Fibroblast of skin of right biceps (primary cell): Measurements from ENCODE around the gene GBF1.

Experiments
- DNase-seq: peaks from one replicate; pipeline ENCODE4 v3.0.0-alpha.2; 2013

GBF1 gene

DNA sequence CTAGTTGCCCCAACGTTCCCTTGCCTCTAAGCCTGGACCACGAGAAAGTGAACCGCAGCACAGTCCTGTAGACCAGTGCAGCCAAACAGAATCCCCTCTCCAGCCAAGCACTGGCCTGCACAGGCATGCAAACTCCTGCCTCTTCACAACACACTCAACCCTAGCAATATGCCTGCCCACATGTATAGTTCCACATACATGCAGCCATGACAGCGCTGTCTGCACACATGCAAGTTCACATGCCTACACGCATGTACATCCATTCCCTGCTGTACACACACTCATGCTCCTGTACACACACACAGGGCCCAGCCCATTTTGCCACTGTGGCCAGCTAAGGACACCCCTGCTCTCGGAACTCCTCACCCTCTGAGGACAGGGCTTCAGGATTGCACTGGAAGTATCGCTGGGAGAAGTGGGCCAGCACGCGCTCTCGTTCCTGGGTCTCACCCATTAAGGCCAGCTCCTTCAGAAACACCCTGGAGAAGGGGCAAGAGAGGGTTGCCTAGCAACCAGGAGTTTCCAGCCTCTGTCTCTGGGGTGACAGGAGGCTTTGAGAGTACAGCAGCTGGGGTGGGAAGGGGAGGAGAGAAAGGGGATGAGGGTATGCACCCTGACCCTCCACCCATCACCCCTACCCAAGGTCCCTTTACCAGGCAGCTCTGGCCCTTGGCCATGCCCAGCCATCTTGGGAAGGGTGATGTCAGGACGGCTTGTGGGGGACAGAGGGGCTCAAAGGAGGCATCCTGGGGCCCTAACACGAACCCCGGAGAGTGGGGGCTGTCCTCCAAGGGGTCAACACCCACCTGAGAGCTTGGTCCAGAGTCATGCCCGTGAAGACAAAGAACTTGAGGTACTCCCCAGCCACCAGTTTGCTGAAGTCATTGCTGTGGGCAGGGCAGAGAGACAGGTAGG, 166.3 kb downstream of the GBF1 start:
- DNase-seq = no peak

DNA sequence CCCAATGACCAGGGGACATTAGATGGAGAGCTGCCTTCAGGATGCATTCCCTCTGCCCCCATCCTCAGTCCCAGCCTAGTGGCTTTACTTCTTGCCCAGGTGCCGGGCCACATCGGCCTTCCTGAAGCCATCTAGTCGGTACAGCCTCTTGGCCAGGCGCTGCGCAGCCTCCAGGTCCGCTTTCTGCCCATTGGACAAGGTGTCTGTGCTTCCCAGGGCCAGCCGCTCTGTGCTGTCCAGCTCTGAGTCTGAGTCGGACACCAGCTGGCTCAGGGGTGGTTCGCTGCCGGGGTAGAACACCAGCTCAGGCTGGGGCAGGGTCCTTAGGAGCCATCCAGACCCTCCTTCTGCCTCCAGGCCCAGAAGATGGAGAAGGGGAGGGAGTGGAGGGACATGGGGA, 167.0 kb downstream of the GBF1 start:
- DNase-seq = no peak

DNA sequence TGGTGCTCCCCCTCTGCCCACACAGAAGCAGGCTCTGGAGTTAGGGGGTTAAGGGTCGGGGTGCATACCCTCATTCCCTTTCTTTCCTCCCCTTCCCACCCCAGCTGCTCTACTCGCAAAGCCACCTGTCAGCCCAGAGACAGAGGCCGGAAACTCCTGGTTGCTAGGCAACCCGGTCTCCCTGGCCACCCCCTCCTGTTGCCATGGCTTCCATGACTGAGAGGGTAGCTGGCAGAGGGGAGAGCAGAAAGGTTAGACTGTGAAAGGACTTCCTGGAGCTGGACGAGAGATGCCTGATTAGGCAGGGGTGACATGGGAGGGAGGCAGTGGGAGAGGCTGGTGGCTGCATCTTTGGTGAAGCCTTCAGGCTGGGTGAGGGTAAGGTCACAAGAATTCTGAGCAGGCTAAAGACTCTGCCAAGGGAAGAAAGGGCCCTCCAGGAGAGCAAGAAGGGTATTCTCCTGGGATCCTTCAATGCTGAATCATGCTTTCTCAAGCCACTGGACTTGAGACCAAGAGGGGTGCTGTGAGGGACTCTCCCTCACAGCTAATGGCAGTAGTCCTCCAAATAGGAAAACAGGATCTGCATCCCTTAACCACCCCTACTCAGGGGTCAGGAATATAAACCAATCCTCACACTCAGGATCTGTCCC, 167.8 kb downstream of the GBF1 start:
- DNase-seq = no peak

DNA sequence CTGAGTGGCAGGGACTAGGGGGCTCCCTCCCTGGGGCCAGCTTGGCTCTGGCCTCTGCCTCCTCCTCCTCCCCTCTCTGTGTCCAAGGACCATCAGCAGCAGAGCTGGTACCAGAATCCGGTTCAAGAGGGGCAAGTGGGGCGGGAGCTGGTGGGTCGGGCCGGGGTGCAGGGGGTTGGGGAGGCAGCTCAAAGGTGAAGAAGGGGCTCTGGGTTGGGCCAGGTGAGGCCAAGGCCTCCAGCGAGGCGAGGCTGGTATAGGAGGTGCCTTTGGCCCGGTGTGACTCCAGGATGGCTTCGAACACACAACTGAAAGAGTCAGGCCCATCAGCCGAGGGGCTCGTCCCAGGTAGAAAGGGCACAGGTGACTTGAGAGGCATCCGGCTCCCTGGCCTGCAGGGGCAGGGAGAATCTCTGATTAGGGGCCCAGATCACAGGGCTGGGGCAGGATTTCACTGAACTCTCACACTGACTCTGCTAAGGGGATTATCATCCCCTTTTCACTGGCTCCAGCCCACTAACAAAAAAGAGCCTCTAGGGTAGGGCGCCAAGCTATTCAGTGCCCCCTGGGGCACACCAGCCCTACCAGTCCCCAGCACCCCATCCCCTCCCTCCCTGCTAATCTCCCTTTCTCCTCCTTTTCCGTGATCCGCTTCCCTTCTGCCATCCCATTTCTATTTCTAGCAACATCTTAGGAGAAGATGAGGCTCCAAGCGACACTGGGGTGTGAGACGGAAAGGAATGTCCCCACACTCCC, 168.7 kb downstream of the GBF1 start:
- DNase-seq = no peak

DNA sequence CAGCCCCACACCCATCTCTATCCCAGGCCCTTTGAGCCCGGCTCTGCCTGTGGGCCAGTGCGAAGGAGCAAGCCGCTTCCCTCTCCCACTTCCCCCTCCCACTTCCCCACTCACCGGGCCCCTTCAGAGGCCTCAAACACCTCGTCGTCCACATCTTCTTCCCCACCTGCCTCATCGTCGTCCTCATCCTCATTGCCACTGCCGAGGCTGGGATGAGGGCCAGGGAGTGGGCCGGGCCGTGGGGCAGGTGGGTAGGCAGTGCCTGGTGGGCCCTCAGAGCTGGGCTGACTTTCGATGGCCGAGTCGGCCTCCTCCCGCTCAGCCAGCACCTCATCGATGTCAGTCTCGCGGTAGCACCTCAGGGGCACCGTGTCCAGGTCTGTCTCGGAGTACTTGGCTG, 169.4 kb downstream of the GBF1 start:
- DNase-seq = no peak

DNA sequence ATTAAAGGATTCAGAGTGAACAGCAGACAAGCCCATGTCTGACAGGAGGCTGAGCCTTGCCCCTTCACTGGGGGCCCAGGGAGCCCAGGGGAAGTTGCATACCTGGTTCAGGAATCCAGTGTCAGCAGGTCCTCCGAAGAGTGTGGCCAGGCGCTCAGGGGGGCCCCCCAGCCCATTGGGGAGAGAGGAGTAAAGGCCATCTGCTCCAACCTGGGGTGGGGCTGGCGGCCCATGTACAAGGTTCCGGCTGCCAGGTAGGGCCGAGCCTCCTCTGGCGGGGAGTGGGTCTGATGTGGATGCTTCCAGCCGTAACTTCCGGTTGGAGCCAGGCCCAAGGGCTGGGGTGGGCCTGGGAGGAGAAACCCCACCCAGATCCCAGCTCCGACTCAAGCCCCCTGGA, 171.0 kb downstream of the GBF1 start:
- DNase-seq = no peak

DNA sequence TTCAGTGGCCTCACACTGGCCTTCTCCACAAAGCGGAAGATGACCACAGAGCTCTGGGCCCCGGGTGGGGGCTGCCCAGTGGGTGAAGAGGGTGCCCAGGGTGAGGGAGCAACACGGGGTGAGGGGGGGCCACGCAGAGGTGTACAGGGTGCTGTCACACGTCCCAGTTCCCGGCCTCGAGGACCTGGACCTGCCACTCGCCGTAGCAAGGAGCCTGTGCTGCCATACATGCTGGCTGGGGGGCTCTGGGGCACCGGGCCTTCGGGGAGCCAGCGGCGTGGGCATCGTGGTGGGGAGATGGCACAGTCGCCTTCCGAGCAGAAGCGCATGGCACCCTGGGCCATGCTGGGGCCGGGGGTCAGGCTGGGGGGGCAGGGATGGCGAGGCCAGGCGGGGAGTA, 171.4 kb downstream of the GBF1 start:
- no peak for DNase-seq

DNA sequence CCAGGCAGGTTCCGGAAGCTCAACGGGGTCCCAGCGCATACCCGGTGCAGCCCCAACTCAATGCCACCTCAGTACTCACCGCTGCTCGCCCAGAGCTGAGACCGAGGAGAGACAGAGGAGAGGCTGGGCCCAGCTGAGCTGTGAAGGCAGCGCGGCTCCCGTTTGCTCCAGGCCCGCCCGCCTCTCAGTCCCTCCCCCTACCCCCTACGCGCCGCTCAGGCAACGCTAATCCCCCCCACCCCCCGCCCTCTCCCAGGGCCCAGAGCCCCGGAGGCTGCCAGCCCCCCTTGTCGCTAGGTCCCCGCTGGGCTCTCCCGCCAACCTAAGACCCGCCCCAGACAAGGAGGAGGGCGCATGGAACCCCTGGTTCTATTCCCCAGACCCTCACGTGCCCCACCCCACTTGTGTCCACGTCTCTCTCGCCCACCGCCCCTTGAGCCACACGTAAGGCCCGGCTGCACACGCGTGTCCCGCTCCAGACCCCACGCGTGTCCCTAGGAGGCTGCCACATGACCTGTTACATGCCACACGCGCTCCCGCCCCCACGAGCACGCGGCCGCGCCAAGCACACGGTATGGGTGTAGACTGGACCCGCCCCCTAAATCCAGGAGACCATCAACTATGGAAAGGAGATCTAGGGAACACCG, 173.4 kb downstream of the GBF1 start, which contains the start of gene PSD:
Gene PSD, minus strand, starts transcription at position 164 of the 647 bp plus-strand sequence. CDS start 1,747 bp downstream, outside the sequence.
- no peak for DNase-seq

DNA sequence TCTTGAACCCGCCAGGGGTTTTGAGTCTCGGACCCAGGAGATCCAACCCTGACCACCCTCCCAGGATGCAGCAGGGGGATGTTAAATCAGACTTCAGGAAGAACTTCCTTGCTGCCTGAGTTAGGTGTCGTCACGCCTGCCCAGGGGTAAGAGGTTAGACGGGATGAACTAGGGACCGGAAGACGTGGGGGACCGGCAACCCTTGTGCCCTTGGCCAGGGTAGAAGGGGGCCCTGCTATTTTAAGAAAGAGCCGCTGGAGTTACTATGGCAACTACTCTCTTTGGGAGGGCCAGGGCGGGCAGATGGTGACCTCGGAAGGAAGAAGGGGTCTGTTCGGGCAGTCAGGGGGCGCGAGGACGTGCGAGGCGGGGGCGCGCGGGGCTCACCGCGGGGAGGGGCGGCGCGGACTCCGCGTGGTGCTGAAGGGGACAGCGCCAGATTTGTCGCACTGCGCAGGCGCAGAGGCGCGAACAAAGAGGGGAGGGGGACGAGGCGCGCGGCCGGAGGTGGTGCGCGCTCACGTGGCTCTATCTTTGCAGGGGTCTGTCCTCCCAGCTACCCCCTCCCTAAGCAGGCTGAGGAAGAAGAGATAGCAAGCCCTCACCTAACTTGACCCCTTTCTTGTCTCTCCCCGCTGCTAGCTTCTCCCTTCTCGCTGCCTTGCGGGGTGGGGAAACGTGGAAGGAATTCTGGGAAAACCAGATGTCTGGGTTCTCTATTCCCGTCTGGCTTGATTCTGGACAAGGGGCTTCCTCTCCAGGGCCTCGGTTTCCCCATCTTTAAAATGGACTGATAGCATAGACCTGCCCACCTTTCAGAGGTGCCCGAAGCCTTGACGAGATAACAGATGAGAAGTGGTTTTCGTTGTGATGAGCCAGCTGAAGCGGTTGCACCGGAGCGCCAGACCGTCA, 174.2 kb downstream of the GBF1 start:
- DNase-seq = peak; percentile 30

DNA sequence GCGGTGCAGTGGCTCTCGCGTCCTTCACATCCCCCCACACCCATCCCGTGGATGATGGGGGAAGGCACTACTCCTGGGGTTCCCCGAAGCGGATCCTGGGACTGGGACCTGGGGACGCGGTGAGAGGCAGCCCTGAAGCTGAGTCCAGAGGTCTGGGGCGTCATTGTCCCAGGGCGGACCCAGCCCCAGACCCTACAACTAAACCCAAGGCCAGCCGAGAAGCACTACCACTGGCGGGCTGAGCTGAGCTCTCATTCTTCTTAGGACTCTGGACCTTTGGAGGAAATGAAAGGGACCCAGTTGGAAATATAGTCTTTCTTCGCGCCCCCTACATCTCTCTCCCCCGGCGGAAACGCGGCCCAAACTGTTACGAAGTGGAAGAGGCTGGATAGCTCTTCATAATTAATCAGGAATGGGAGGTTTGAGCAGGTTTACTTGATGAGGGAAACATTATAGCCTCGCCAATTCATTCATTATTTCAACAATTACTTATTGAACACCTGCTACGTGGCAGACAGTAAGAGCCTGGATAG, 174.9 kb downstream of the GBF1 start:
- DNase-seq = no peak

DNA sequence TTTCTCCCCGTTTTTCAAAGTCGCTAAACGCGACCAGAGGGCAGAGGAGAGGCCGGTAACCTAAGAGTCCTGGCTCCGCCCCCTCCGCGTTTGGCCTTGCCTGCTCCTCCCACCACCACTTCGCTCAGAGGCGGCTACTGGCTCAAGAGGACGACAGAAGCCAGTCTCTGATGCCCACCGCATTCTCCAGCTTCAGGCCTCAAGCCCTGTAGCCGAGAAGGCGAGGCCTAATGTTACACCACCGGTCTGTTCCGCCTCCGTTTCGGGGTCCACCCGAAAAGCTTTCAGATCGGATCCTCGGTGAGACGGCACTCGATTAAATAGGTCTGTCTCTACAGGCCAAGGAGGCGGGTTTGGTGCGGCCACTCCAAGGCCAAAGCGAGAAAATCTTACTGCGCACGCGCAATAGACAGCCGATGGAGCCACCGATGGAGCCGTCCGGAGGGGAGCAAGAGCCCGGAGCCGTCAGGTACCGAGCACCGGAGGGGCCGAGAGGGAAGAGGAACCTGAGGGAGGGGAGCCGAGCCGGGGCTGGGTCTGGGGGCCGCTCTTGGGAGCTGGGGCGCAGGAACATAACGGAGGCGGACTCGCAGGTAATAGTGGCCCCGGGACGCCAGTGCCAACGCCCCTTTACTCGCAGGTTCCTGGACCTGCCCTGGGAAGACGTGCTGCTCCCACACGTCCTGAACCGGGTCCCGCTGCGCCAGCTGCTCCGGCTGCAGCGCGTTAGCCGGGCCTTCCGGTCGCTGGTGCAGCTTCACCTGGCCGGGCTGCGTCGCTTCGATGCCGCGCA, 175.6 kb downstream of the GBF1 start, which contains the start of gene FBXL15:
Gene FBXL15, plus strand, starts transcription at position 123 of the 793 bp plus-strand sequence. Its CDS starts 294 bp downstream, at position 417.
- peak; percentile 96 for DNase-seq

DNA sequence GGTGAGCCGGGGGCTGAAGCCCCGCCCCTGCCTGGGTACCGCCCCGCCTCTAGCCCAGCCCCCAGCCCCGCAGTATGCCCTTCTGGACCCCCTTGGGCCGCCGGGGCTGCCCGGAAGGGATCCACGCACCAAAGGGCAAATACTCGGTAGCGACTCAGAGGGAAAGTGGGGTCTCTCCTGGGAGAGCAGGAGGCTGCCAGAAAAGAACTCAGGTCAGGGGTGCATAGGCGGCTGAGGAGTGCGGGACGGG, 176.1 kb downstream of the GBF1 start:
- DNase-seq = no peak

DNA sequence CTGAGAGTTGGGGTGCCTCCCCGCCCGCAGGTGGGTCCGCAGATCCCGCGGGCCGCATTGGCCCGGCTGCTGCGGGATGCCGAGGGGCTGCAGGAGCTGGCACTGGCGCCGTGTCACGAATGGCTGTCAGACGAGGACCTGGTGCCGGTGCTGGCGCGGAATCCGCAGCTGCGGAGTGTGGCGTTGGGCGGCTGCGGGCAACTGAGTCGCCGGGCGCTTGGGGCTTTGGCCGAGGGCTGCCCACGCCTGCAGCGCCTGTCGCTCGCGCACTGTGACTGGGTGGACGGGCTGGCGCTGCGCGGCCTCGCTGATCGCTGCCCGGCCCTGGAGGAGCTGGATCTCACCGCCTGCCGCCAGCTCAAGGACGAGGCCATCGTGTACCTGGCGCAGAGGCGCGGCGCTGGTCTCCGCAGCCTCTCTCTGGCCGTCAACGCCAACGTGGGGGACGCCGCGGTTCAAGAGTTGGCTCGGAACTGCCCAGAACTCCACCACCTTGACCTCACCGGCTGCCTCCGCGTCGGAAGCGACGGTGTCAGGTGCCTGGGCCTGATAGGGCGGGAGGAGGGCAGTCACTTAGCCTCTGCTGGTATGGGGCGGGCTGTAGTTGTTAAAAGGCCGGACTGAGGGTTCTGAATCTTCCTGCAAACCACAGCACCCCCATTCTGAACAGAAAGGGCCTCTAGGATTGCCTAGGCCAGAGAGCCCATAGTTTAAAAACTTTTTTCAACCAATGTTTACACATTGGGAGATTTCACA, 176.6 kb downstream of the GBF1 start:
- no peak for DNase-seq

DNA sequence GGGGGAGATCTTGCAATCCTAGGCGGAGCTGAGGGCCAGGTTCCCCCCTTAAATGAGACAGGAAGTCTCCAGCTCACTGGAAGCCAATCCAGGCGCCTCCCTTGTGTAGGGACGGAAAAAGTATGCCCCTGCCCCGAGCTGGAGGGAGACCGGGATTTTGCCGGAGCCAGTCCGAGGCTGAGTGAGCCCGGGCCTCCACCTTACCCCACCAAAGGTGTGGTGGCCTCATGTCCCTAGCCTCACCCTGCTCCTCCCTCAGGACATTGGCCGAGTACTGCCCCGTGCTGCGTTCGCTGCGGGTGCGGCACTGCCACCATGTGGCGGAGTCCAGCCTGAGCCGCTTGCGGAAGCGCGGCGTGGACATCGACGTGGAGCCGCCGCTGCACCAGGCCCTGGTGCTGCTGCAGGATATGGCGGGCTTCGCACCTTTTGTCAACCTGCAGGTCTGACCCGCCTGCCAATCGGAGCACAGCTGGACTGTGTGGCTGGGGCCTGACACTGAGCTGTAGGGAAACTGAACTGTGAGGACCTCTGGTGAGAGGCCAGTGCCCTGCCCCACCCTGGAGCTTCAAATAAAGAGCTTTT, 177.3 kb downstream of the GBF1 start:
- DNase-seq = peak; percentile 57

DNA sequence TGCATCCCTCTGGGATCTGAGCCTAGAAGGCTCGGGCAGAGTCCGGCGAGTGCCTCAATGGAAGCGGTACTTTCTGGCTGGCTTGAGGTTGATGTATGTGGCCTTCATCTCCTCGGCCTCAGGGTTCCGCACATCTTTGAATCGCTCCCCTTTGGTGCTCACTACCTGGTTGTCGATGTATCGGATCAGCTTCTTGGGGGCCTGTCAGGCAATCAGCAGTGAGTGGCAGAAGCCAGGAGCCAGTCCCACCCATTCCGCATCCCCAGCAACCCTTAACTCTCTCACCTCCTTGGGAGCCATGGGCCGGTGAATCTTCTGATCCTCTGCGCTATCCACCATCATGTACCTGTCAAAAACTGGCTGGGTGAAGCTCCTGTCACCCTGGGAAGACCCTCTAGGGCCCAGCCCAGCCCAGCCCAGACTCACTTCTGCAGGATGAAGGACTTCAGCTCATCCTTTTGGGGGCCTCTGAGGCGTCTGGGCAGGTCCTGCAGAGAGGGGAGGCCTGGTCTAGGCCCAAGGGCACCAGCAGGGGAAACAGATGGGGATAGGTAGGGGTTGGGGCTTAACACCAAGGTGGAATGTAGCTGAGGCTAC, 178.1 kb downstream of the GBF1 start:
- no peak for DNase-seq

DNA sequence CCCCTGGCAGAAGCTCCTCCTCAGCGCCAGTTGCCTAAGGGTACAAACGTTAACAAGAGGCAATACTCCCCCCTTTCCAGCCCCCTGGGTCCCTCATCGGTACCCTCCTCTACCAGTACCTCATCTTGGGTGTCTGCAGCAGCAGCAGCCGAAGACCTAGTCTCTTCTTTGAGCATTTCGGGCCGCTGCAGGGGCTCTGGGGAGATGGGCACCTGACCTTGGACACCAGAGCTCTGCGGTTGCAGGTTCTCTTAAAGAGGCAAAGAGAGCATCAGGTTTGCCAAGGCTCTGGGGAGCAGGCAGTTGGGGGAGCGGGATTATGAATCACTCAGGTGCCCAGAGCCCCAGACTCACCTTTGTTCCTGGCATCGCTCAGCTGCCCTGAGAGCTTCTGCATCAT, 178.8 kb downstream of the GBF1 start:
- no peak for DNase-seq

DNA sequence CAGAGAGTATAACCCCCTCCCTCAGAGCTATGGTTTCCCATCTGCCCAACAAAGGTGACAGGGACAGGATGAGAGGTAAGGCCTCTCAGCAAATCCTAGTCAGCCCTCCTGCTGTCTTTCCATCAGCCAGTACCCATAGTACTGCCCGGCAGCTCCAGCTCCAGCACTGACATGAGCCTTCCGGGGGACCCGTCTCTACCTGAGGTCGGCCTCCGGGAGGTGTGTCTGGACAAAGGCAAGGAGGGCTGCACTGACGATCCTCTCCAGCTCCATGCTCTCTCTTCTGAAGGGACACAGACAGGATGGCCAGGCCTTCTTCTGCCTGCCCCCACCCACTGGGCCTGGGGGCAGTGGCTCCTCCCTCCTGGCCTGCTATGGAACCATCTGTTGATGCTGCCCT, 179.6 kb downstream of the GBF1 start:
- no peak for DNase-seq

DNA sequence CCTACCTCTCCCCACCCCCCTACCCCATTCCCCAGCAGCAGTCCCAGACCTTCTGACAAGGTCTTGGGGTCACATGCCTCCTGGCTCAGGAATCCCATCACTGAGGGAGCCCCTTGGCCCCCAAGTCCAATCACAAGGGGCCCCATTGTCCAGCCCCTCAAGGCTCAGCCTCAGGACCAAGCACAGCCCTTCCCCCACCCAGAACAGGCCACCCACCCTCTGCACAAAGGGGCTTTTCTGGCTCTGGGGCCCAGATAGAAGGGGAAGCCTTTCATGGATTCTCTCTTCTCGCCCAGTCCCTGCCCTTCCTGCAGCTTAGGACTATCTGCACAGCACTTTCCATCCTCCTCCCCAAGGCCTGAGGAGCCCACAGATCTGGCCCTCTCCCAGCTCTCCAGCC, 180.1 kb downstream of the GBF1 start:
- DNase-seq = no peak

DNA sequence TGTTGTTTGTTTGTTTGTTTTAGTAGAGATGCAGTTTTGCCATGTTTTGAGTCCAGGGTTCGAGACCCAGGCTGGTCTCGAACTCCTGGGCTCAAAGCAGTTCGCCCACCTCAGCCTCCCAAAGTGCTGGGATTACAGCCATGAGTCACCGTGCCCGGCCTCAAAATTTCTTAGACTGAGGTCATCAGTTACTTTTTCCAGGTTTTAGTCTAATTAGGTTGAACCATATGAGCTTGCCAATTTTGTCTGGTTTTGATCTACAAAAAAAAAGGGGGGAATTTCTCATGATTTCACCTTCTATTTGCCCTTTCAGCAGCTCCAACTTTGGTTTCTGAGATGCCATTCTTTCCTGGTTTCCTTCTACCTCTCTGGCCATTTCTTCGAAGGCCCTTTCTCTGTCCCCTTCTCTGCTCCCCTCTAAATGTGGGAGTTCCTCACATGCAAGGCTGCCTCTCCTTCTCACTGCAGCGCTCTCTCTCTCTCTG, 181.5 kb downstream of the GBF1 start:
- peak; percentile 54 for DNase-seq
